Activated CD4-positive, alpha-beta T cell treated with anti-CD3 and anti-CD28 coated beads, Interleukin-2, Interleukin-6, amounts not matched to agents 100 ng/mL and 50 ng/mL, durations not matched to agents 16 hours and 8 hours (primary cell): Measurements from ENCODE around the gene YPEL1.
A peak's percentile ranks its signal among the peaks of the same experiment; 100 is the strongest.
"Not testable (repeated sequence)": the region's sequence is repeated elsewhere in the genome, so short reads cannot be mapped to it uniquely, and the experiment has no call there.

ENCODE experiments used
- DNase-seq: peaks from one replicate; pipeline ENCODE4 v3.0.0-alpha.2; 2020

YPEL1 gene

GRCh38 chr22:21753374-21754111, 17.9 kb upstream of the YPEL1 start:
- no peak for DNase-seq

- no peak for DNase-seq
These were observed 16.7 kb upstream of the YPEL1 start for GRCh38 chr22:21752276-21752675.

- DNase-seq, result no peak
These were observed 10.4 kb upstream of the YPEL1 start for GRCh38 chr22:21745948-21746347.

GRCh38 chr22:21744917-21745316, 9.3 kb upstream of the YPEL1 start:
- DNase-seq, result not testable (repeated sequence)

- DNase-seq, result no peak
These were observed 6.2 kb upstream of the YPEL1 start for GRCh38 chr22:21741790-21742189.

DNA sequence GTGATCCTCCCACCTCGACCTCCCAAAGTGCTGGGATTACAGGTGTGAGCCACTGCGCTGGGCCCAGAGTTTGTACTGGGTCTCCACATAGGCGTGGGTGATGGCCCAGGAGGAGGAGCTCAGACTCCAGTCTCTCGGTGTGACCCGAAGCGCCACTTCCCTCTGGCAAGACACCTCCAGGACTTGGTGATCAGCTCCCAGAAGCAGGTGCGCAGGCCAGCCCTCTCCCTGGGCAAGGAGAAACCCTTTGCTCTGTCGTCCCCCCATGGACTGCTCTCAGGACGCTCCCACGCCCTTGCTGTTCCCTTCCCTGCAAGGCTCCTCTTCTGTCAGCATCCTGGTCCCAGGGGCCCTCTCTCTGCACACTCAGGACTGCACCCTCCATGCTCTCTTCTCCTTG, 5.5 kb upstream of the YPEL1 start:
- no peak for DNase-seq

GRCh38 chr22:21739828-21740377, 4.3 kb upstream of the YPEL1 start:
- DNase-seq, result no peak

DNA sequence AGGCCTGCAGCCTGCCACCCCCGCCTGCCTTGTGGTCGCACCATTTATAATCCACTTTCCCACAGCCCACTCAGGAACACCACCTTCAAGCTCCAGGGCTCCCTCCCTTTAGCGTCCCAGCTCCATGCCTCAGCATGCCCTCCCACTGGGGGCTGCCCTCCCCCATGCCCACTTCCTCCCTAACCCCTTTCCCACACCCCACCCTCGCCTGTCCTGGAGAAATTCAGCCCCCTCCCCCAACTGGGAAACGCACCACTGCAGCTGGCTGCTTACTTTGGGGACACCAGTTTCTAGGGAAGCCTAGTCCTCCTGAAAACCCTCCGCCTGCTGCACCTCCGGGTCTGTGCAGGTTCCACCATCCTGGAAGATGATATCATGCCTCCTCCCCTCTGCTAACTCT, 3.4 kb upstream of the YPEL1 start:
- no peak for DNase-seq

DNA sequence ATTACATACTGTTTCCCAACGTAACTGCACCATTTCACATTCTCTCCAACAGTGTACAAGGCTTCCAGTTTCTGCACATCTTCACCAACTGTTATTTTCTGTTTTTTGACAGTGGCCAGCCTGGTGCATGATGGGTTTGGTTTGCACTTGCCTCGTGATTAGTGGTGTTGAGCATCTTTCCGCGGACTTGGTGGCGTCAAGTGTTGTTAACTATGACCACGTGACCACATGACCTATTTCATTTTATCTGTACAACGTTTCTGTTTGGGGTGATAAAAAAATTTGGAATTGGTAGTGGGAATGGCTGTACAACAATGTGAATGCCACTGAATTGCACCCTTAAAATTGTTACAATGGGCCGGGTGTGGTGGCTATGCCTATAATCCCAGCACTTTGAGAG, 2.5 kb upstream of the YPEL1 start:
- no peak for DNase-seq

GRCh38 chr22:21736948-21737347, 1.4 kb upstream of the YPEL1 start:
- no peak for DNase-seq

GRCh38 chr22:21736084-21736642, 569 bp upstream of the YPEL1 start:
- no peak for DNase-seq

DNA sequence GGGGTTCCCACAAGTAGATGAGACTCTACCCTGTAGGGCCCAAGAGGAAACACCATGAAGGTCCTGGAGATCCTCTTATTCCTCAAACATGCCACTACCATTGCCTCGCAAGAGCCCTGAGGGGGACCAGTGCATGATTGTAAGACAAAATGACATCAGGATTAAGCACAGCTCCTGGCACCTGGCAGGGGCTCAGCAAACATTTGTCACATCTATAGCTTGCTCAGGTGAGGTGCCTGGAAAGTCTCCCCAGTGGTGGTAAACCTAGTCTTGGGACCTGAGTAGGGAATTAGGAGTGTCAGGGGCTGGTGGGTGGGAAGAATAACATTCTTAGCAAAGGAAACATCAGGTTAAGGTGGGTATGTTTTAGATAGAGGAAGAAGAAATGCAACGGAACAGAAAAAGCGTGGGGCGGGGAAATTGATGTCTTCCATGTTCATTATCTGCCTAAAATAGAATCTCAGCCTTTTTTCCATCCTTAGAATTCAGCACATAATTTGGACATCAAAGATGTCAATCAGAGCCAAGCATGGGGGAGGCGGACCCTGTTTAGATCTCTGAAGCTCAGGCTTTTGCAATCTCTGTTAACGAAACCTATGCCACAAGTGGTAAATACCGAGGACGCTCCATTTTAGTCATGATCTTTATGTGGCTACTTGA, 924 bp downstream of the YPEL1 start:
- peak; percentile 55 for DNase-seq

- DNase-seq, result no peak
These were observed 4.1 kb downstream of the YPEL1 start for GRCh38 chr22:21731503-21731902.

GRCh38 chr22:21730535-21731308, 4.9 kb downstream of the YPEL1 start:
- no peak for DNase-seq

- DNase-seq, result not testable (repeated sequence)
These were observed 6.4 kb downstream of the YPEL1 start for GRCh38 chr22:21729184-21729583.

GRCh38 chr22:21728270-21728669, 7.3 kb downstream of the YPEL1 start:
- no peak for DNase-seq

- no peak for DNase-seq
These were observed 7.8 kb downstream of the YPEL1 start for GRCh38 chr22:21727768-21728167.

DNA sequence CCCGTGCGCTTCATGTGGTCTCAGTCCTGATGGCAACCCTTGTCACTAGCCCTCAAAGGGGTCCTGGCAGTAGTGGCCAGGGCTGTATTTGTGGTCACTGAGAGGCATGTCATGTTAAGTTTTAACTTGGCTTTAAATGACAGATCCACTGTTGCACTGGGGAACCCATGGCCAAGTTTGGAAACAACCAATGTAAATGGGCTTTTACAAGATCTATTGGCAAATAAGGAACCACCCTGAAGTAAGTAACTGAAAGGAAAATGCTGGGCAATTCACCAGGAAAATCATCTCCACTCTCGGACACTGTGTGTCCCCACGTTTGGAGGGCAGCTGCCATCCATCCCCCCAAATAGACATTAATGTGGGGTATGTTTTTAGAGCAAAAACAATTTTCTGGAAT, 8.4 kb downstream of the YPEL1 start:
- no peak for DNase-seq

DNA sequence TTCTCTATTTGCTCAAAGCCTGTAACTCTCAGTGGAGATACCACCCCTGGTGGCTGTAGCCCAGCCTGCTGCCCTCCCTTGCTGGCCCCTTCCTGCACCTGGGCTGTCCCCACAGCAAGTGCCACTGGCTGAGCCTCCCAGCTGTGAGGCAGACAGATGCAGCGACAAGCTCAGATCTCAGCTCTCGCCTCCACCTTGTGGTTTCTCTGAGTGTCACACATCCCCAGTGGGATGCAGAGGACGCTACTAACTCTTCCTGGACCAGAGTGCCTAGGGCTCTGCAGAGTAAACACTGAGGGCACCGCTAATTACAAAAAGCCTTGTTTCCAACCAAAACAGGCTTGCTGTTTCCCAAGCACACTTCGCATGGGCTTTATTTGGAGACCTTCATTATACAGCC, 8.9 kb downstream of the YPEL1 start:
- DNase-seq, result peak; percentile 61

- no peak for DNase-seq
These were observed 9.5 kb downstream of the YPEL1 start for GRCh38 chr22:21725956-21726649.

DNA sequence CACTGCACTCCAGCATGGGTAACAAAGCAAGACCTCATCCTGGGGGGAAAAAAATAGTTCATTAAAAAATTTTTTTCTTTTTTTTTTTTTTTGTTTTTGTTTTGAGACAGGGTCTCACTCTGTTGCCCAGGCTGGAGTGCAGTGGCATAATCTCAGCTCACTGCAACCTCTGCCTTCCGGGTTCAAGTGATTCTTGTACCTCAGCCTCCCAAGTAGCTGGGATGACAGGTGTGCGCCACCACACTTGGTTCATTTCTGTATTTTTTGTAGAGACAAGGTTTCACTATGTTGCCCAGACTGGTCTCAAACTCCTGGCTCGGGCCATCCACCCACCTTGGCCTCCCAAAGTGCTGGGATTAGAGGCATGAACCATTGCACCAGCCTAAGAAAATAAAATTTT, 11.1 kb downstream of the YPEL1 start:
- DNase-seq, result not testable (repeated sequence)

DNA sequence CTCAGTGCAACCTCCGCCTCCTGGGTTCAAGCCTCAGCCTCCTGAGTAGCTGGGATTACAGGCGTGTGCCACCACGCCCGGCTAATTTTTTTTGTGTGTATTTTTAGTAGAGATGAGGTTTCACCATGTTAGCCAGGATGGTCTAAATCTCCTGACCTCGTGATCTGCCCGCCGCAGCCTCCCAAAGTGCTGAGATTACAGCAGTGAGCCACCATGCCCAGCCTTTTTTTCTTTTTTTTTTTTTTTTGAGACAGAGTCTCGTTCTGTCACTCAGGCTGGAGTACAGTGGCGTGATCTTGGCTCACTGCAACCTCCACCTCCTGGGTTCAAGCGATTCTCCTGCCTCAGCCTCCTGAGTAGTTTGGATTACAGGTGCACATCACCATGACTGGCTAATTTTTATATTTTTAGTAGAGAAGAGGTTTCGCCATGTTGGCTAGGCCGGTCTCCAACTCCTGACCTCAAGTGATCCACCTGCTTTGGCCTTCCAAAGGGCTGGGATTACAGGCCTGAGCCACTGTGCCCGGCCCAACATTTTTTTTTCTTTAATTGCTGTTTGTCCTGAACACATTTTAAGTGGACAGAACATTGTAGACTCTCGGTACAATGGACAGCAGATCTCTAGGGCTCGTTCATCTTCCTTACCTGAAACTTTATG, 14.3 kb downstream of the YPEL1 start:
- DNase-seq, result not testable (repeated sequence)
